GM12801 (cell line): Measurements from ENCODE around the gene TUT4.

Experiments used
- TF ChIP-seq, protein P1 (sequence below): IDR thresholded peaks from one replicate; pipeline ENCODE4 v1.5.1; 2011; ENCODE audit warnings: control low read depth; ENCODE audit not compliant: insufficient read length; ENCODE audit errors: extremely low read depth

TUT4 gene

DNA sequence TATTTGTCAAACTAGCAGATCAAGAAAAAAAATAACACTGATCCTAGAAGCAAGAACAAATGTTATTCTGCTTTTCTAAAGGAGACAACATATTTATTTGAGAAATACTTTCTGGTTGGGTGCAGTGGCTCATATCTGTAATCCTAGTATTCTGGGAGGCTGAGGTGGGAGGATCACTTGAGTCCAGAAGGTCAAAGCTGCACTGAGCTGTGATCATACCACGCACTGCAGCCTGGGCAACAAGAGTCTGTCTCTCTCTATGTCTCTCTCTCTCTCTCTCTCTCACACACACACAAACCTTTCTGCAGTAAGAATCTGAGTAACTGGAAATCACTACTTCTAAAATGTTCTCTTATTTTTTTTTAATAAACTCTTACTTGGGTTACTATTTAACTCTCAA is 117.2 kb downstream of the TUT4 start:
- TF ChIP-seq, protein P1, sequence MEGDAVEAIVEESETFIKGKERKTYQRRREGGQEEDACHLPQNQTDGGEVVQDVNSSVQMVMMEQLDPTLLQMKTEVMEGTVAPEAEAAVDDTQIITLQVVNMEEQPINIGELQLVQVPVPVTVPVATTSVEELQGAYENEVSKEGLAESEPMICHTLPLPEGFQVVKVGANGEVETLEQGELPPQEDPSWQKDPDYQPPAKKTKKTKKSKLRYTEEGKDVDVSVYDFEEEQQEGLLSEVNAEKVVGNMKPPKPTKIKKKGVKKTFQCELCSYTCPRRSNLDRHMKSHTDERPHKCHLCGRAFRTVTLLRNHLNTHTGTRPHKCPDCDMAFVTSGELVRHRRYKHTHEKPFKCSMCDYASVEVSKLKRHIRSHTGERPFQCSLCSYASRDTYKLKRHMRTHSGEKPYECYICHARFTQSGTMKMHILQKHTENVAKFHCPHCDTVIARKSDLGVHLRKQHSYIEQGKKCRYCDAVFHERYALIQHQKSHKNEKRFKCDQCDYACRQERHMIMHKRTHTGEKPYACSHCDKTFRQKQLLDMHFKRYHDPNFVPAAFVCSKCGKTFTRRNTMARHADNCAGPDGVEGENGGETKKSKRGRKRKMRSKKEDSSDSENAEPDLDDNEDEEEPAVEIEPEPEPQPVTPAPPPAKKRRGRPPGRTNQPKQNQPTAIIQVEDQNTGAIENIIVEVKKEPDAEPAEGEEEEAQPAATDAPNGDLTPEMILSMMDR, result no peak

DNA sequence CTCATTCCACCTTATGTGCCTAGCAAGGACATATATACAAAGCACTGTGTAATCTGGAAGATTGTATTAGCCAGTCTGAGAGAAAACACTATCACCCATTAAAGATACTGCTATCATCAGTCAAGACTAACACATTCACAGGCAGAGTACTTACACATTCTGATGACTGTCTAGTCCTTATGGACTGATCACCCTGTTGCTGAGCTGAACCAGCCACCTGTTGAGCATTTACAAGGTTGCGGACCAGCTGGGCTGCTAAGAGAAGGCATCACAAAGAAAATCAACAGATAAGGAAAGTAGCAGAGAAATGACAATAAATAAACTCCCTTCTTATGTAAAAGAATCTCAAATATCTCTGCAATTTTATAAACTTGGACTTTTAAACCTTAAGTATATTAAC is 117.7 kb downstream of the TUT4 start:
- TF ChIP-seq, protein P1, result no peak

DNA sequence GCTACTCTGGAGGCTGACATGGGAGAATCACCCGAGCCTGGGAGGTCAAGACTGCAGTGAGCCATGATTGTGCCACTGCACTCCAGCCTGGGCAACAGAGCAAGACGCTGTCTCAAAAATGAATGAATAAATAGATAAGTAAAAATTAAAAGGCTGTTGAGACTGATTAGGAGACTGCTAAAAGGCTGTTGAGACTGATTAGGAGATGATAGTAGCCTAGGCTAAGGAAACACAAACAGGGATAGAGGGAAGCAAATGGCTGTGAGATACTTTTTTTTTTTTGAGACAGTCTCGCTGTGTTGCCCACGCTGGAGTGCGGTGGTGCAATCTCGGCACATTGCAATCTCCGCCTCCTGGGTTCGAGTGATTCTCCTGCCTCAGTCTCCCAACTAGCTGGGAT is 120.1 kb downstream of the TUT4 start:
- TF ChIP-seq, protein P1, result no peak

DNA sequence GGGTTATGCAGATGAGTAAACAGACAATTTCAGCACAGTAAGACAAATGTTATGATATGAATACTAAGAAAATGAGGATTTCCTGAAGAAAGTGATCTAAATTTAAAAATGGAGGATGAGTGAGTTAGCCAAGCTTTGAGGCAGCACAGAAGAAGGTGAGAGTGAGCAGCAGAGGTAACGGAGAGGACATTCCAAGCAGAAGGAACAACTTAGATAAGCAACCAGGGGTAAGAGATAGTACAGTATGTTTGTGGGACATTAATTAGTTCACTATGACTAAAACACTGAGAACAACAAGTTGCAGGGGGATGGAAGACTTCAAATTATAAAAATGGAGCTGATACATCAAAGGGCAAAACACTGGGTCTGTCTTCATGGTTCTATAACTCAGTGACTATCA is 125.7 kb downstream of the TUT4 start:
- TF ChIP-seq, protein P1, result no peak

DNA sequence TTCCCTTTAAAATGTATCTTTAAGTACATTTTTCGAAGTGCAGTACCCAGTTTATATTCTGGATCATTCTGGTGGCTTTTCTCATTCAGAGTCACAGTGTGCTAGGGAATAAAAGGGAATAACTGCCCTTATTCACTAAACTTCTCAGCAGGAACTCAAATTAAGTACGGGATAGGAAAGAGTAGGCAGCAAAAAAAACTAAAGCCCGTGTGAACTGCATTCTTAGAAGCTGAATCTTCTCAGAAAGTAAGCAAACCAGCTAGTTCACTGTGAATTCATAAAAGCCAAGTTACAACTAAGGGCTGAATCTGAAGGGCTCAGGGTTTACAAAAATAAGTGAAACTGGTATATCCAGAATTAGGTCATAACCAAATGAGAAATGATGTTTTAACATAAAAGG is 126.5 kb downstream of the TUT4 start:
- TF ChIP-seq, protein P1, result no peak

DNA sequence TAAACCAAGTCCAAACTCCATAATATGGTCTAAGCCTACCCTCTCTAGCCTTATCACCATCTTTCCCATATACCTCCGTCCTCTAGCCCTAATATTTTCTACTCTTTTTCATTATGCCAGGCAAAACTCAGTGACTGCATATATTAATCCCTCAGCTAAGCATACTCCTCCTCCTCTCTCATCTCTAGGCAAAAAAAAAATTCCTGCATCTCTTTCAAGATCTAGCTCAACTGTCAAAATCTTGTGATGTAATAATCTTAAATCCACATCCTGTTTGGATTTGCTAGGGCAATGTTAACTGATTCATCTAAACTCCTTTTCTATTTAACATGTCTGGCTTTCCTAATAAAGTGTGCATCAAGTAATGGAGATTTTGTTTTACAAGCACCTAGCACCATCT is 128.1 kb downstream of the TUT4 start:
- TF ChIP-seq, protein P1, result no peak

DNA sequence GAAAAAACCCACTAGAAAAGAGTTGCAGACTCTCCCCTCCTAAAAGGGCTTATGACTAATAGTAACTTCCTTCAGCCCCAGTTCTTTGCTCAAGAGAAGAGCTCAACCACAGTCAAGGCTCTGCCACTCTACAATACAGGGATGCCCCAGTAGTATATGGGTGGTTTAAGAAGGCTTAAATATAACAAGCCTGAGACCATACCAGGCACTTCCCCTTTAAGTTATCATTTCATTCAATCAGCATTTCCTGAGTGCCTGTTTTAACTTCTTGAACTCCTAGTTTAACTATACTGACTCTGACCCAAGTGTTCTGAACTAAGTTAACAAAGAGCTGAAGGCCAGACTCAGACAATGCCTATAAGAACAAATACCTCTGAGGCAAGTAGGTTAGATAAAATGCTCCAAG is 128.7 kb downstream of the TUT4 start:
- TF ChIP-seq, protein P1, result no peak

DNA sequence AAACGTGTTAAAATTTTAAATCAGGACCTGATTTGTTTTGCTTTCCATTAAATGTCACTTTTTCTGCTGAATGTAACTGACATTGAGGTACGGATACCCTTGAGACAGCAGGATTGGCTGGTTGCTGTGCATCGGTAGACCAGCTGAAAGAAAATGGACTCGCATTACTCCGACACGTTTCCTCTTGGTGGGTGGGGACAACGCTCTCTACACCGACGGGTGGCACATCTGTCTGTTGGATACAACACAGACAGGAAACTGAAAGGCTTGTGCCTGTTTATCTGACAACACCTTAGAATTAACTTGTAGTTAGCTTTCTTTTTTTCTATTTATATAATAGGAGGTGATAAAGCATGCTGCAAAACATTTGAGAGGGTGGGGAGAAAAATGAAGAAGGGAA is 129.1 kb downstream of the TUT4 start:
- TF ChIP-seq, protein P1, result no peak
